ENCODE results near the gene CCDC3.

The CCDC3 gene

GRCh38 chr10:12906051-12906541 lies 95.4 kb downstream of the CCDC3 start:
- intact Hi-C loops (cut with DNase I): no loop called here
- no peak for DNase-seq

- DNase-seq: no peak
- intact Hi-C loops (cut with DNase I): no loop called here
These were observed 96.4 kb downstream of the CCDC3 start for GRCh38 chr10:12905067-12905466.

GRCh38 chr10:12902851-12903358 lies 98.6 kb downstream of the CCDC3 start:
- intact Hi-C loops (cut with DNase I): no loop called here
- no peak for DNase-seq

GRCh38 chr10:12902135-12902572 lies 99.4 kb downstream of the CCDC3 start:
- intact Hi-C loops (cut with DNase I): no loop called here
- peak in 41 of 42 donors; percentile 12 to 87 (median 64) for DNase-seq

- intact Hi-C loops (cut with DNase I): no loop called here
- DNase-seq: no peak
These were observed 102.0 kb downstream of the CCDC3 start for GRCh38 chr10:12899546-12899945.

- intact Hi-C loops (cut with DNase I): no loop called here
- DNase-seq: no peak
These were observed 103.2 kb downstream of the CCDC3 start for GRCh38 chr10:12898271-12898670.

- no peak for DNase-seq
- intact Hi-C loops (cut with DNase I): no loop called here
These were observed 104.2 kb downstream of the CCDC3 start for GRCh38 chr10:12897278-12897677.

- no peak for DNase-seq
- intact Hi-C loops (cut with DNase I): no loop called here
These were observed 105.3 kb downstream of the CCDC3 start for GRCh38 chr10:12896251-12896650.

GRCh38 chr10:12892924-12893323 lies 108.6 kb downstream of the CCDC3 start:
- no peak for DNase-seq
- intact Hi-C loops (cut with DNase I): no loop called here

- intact Hi-C loops (cut with DNase I): no loop called here
- DNase-seq: no peak
These were observed 110.6 kb downstream of the CCDC3 start for GRCh38 chr10:12890958-12891357.

GRCh38 chr10:12888470-12888869 lies 113.0 kb downstream of the CCDC3 start:
- DNase-seq: no peak
- intact Hi-C loops (cut with DNase I): no loop called here

GRCh38 chr10:12887780-12888179 lies 113.7 kb downstream of the CCDC3 start:
- DNase-seq: no peak
- intact Hi-C loops (cut with DNase I): no loop called here

- intact Hi-C loops (cut with DNase I): no loop called here
- DNase-seq: no peak
These were observed 116.7 kb downstream of the CCDC3 start for GRCh38 chr10:12884851-12885250.

- intact Hi-C loops (cut with DNase I): no loop called here
- no peak for DNase-seq
These were observed 121.1 kb downstream of the CCDC3 start for GRCh38 chr10:12880423-12880822.

- intact Hi-C loops (cut with DNase I): no loop called here
- DNase-seq: no peak
These were observed 124.4 kb downstream of the CCDC3 start for GRCh38 chr10:12877150-12877549.

- intact Hi-C loops (cut with DNase I): no loop called here
- DNase-seq: no peak
These were observed 125.2 kb downstream of the CCDC3 start for GRCh38 chr10:12876266-12876665.

GRCh38 chr10:12875100-12875499 lies 126.4 kb downstream of the CCDC3 start:
- intact Hi-C loops (cut with DNase I): no loop called here
- DNase-seq: no peak

- no peak for DNase-seq
- intact Hi-C loops (cut with DNase I): no loop called here
These were observed 127.0 kb downstream of the CCDC3 start for GRCh38 chr10:12874501-12874900.

GRCh38 chr10:12873172-12873571 lies 128.3 kb downstream of the CCDC3 start:
- DNase-seq: no peak
- intact Hi-C loops (cut with DNase I): no loop called here

- intact Hi-C loops (cut with DNase I): no loop called here
- DNase-seq: no peak
These were observed 128.9 kb downstream of the CCDC3 start for GRCh38 chr10:12872577-12872976.

GRCh38 chr10:12869427-12869826 lies 132.1 kb downstream of the CCDC3 start:
- intact Hi-C loops (cut with DNase I): no loop called here
- DNase-seq: peak in 36 of 42 donors; percentile 7 to 87 (median 55)

GRCh38 chr10:12868229-12868628 lies 133.3 kb downstream of the CCDC3 start:
- intact Hi-C loops (cut with DNase I): no loop called here
- DNase-seq: no peak

Measured in head of caudate nucleus (tissue), 42 donors.